GM19023 (cell line): ENCODE data around the gene SIRT7.
"Not testable (repeated sequence)": the region's sequence is repeated elsewhere in the genome, so short reads cannot be mapped to it uniquely, and the experiment has no call there.

Experiments
- ATAC-seq: cut with Tn5 transposase; IDR thresholded peaks from one replicate; pipeline ENCODE4 v1.9.1; 2021; ENCODE audit warnings: mild to moderate bottlenecking, moderate library complexity; ENCODE audit not compliant: unreplicated experiment

The SIRT7 gene

DNA sequence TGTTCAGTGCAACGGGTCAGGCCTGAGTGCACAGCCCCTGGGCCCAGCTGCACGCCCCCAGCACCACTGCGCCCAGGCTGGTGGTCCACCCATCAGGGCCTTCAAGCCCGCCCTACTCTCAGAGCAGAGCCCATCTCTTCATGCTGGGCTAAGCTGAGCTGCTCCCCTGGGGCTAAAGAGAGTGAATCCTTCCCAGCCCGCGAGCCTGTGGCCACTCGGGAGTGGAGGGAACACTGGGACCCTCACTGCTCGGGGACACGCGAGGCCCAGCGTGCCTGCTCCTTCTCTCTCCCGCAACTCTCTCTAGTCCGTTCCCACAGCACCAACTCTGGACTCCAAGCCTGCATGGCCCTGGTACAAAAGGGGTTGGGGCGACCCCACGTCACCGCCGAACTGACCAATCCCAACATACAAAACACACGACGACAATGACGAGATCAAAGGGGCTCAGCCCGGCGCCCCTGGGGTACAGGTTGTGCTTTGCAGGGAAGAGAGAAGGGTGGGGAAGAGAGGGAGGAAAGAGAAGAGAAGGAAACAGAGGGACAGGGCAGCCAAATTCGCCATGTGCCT, 4.1 kb upstream of the SIRT7 start:
- no peak for ATAC-seq

DNA sequence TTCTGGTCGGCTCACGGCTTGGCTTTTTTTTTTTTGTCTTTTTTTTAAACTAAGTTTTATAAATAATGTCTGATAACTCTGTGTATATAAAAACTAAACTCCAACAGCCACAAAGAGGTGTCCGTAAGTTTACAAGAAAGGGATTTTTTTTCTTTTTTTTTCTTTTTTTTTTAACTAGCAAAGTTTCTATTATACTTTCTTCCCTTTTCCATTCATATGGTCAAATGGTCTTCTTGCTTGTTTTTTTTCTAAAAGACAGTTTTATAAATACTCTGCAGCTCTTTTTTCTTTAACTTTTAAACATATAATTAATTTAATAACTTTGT, 3.5 kb upstream of the SIRT7 start:
- ATAC-seq = no peak

GRCh38 chr17:81920612-81921536, 2.9 kb upstream of the SIRT7 start:
- no peak for ATAC-seq

DNA sequence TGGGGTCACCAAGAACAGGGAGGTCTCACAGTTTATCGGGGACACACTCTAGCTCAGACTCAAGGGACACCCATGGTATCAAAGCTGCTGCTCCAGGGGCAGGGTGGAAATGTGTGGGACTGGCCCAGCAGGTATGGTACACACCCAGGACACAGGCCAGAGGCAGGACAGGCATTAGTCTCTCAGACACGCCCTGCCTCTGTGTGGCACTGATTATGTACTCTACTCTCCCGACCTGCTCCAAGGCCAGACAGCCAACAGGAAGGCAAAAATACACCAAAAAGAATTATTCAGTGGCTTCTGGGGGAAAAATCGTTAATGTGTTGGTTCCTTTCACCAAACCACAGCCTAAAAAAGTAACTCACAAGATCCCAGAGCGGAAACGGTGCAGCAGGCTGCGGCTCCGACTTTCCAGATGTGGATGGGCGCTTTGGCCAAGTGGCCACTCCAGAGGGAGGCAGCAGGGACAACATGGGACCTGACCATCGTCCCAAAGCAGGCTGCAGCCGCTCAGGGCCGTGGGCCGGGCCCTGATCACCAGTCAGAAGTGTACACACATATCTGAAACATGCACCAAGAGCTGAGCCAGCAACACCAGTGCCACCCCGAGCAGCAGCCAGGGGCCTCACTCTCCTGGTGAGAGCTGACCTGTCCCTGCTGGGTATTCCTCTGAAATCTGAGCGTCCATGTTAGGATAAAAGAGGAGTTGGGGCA, 1.0 kb upstream of the SIRT7 start:
- ATAC-seq = no peak

- ATAC-seq = not testable (repeated sequence)
These were observed 325 bp upstream of the SIRT7 start for GRCh38 chr17:81918333-81918669.

GRCh38 chr17:81916234-81917001, 1.6 kb downstream of the SIRT7 start:
- no peak for ATAC-seq

GRCh38 chr17:81915331-81915730, 2.6 kb downstream of the SIRT7 start:
- no peak for ATAC-seq

DNA sequence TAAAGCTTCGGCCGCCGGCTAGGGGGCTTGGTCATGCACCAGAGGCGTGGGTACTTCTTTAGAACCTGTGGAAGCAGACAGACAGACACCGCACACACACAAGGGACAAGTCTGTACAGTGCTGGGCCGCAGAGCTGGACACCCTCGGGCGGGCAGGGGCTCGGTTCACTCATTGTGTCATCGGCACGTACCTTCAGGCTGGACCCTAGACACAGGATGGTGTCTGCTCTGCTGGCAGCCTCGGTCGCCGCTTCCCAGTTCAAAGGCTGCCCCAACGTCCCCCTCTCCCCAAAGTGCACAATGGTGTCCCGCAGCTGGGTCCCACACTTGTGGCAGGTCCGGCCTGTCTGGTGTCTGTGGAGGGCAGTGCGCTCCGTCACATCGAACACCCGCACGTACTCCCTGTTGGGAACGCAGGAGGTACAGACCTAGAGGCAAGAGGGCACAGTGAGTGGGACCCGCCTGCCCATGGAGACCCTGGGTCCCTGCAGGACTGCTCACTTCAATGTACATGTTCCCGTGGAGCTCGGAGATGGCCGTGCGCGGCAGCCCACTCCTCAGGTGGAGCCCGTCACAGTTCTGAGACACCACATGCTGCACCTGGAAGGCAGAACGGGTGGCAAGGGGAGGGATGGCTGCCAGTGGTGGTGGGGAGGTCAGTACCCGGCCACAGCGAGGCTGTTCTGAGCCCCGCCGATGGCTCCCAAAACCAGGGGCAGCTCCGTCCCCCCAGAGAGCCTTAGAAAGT, 3.7 kb downstream of the SIRT7 start:
- ATAC-seq = no peak

DNA sequence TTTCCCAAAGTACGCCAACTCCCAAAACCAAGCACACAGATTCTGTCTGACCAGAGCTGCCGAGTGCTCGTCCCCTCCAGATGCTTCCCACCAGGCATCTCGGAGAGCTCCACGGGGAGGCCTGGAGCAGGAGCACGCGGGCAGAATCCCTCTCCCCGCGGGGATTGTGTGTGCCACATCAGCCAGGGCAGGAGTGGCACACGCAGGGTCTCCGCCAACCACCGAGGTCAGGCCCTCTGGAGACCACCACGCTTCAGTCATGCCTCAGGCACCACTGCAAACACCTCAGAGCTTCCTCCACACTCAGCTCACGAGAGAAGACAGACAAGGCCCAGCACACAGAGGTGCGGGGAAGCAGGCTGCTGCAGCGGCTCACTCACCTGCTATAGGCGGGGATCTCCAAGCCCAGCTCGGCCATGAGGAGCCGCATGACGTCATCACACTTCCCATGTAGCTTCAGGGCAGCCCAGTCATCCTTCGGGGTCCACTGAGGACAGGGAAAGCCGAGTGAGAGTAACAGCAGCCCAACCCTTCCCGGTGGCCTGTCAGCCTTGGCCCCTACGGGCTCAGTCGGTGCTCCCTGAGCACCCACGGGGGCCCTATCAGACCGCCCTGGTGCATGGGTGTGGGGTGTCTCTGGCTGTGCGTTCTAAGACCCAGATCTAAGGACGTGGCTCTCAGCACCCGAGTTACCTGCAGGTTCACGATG, 4.4 kb downstream of the SIRT7 start:
- no peak for ATAC-seq

GRCh38 chr17:81912441-81913309, 5.3 kb downstream of the SIRT7 start:
- ATAC-seq = no peak

GRCh38 chr17:81911969-81912368, 6.0 kb downstream of the SIRT7 start:
- no peak for ATAC-seq

- peak; percentile 73 for ATAC-seq
These were observed 6.6 kb downstream of the SIRT7 start, which contains the start of gene PCYT2 for GRCh38 chr17:81911277-81911961. Gene PCYT2 (minus strand): TSS chr17:81911399. CDS start chr17:81911355, 44 bp downstream.

DNA sequence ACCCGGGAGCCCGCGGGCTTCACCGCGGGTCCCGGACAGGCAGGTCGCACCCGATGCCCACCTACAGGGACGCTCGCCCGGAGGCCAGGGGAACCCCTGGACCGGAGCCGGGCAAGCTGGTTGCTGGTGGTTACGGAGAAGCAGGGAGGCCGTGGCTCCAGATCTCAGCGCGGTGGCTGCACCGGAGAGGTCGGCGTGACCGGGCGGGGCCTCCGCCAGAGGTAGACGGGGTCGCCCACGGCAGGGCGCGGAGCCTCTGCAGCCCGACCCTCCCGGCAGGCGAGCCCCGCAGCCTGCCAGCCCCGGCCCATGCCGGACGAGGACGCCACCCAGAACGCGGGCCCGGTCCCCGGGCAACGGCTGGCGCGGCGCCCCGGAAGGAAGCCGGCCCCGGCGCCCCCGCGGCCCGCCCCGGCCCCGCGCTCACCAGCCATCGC, 7.1 kb downstream of the SIRT7 start:
- peak; percentile 37 for ATAC-seq

GRCh38 chr17:81909966-81910839, 7.8 kb downstream of the SIRT7 start:
- ATAC-seq = no peak

- no peak for ATAC-seq
These were observed 8.7 kb downstream of the SIRT7 start for GRCh38 chr17:81909231-81909630.

- ATAC-seq = no peak
These were observed 9.2 kb downstream of the SIRT7 start for GRCh38 chr17:81908793-81909192.
